HCT116 (cell line): ENCODE measurements around the gene TTC39C. TPM values are rescaled to one million over a fixed set of nuclear protein-coding genes. Genes with fewer than 3 reads are reported as not detected.

ENCODE experiments used
- ATAC-seq: fragments of 200-7000 bp; cut with Tn5 transposase; 2 replicates; pipeline ENCODE4 v1.9.1; 2020; ENCODE audit warnings: mild to moderate bottlenecking, moderate library complexity
- BruUV-seq: library from RNA; stranded (reverse); fragments of 400-500 nt; replicated peaks from 2 replicates; lab custom pipeline; 2021; lab: Mats Ljungman, UMichigan
- CTCF ChIA-PET: fragments of 300-600 bp; sonication (Branson Sonifier 250); formaldehyde crosslinking; loops from one replicate; lab custom pipeline; 2021; ENCODE audit warnings: antibody characterized with exemption; lab: Charles Lee
- POLR2A ChIA-PET: fragments of 300-600, 350-600 bp; sonication (Branson Sonifier 250); formaldehyde crosslinking; loops from one replicate; lab custom pipeline; 2021; ENCODE audit warnings: antibody characterized with exemption; lab: Charles Lee
- RAD21 ChIA-PET, 2 experiments: fragments of 300-600 bp; sonication (Branson Sonifier 250); formaldehyde crosslinking; loops; one replicate each; lab custom pipeline; 2023; ENCODE audit warnings: low total read pairs in 2 of 2; ENCODE audit not compliant: uncharacterized antibody in 2 of 2, unreplicated experiment in 2 of 2, low non-redundant PET in 1 of 2; lab: Charles Lee
- DNase-seq: peaks from one replicate; pipeline ENCODE4 v3.0.0-alpha.2; 2010; ENCODE audit warnings: low read depth, low spot score
- H2AFZ ChIP-seq: fragments of 200-600 bp; shearing (Covaris generic), sonication (generic); 2 replicates; pipeline ENCODE4 v1.6.1; 2017; ENCODE audit warnings: low read depth, mixed run types, mixed read lengths, antibody characterized with exemption, low read length; ENCODE audit not compliant: poor library complexity, severe bottlenecking
- H3K27ac ChIP-seq: 2 replicates; pipeline ENCODE4 v1.5.1; 2012; ENCODE audit warnings: low read depth, low read length
- H3K27me3 ChIP-seq: fragments of 200-600 bp; sonication (generic); 2 replicates; pipeline ENCODE4 v1.6.1; 2016; ENCODE audit warnings: mixed run types, low read length, mixed read lengths; ENCODE audit not compliant: insufficient read depth
- H3K36me3 ChIP-seq, 2 experiments: fragments of 200-500 bp in 1 of 2; fragments of 200-600 bp in 1 of 2; sonication (Bioruptor generic) in 1 of 2; sonication (generic) in 1 of 2; 2 replicates each; pipeline versions ENCODE4 v1.5.1 to v1.6.1; 2014 to 2016; ENCODE audit warnings: low read length in 2 of 2, inconsistent platforms in 1 of 2, mixed read lengths in 1 of 2, mixed run types in 1 of 2; ENCODE audit not compliant: insufficient read depth in 2 of 2, control insufficient read depth in 1 of 2
- H3K4me1 ChIP-seq, 2 experiments: fragments of 200-600 bp in 1 of 2; sonication (generic) in 1 of 2; 2 replicates each; pipeline versions ENCODE4 v1.5.1 to v1.6.1; 2012 to 2017; ENCODE audit warnings: low read length in 2 of 2, inconsistent platforms in 1 of 2, mild to moderate bottlenecking in 1 of 2, mixed read lengths in 1 of 2, mixed run types in 1 of 2, moderate library complexity in 1 of 2; ENCODE audit not compliant: insufficient read depth in 2 of 2, control insufficient read depth in 1 of 2
- H3K4me2 ChIP-seq: fragments of 200-600 bp; sonication (generic); 2 replicates; pipeline ENCODE4 v1.6.1; 2017; ENCODE audit warnings: mixed run types, low read length, mixed read lengths
- H3K4me3 ChIP-seq, 2 experiments: fragments of 200-600 bp in 1 of 2; sonication (generic) in 1 of 2; replicated peaks in 1 of 2; 2 replicates each; pipeline ENCODE4 v1.5.1; 2011 to 2016; ENCODE audit warnings: low read length in 2 of 2, control low read depth in 1 of 2, low read depth in 1 of 2, mild to moderate bottlenecking in 1 of 2, mixed read lengths in 1 of 2, mixed run types in 1 of 2
- H3K79me2 ChIP-seq: fragments of 200-600 bp; sonication (generic); 2 replicates; pipeline ENCODE4 v1.6.1; 2017; ENCODE audit warnings: mild to moderate bottlenecking, mixed run types, low read length, moderate library complexity, mixed read lengths; ENCODE audit not compliant: insufficient read depth
- H3K9ac ChIP-seq: fragments of 200-600 bp; sonication (generic); 2 replicates; pipeline ENCODE4 v1.6.1; 2016; ENCODE audit warnings: low read length, mixed read lengths
- H3K9me2 ChIP-seq: fragments of 200-600 bp; sonication (generic), shearing (Covaris generic); 2 replicates; pipeline ENCODE4 v1.6.1; 2017; ENCODE audit warnings: mixed run types, mild to moderate bottlenecking, moderate library complexity; ENCODE audit not compliant: insufficient read depth
- H3K9me3 ChIP-seq, 2 experiments: fragments of 200-500 bp in 1 of 2; fragments of 200-600 bp in 1 of 2; sonication (Bioruptor generic) in 1 of 2; sonication (generic) in 1 of 2; 2 replicates each; pipeline ENCODE4 v1.6.1; 2014 to 2017; ENCODE audit warnings: low read length in 2 of 2, mixed read lengths in 2 of 2, inconsistent platforms in 1 of 2, low read depth in 1 of 2, mild to moderate bottlenecking in 1 of 2, mixed run types in 1 of 2, moderate library complexity in 1 of 2; ENCODE audit not compliant: control insufficient read depth in 1 of 2, insufficient read depth in 1 of 2
- H4K20me1 ChIP-seq: fragments of 200-600 bp; sonication (generic), shearing (Covaris generic); 2 replicates; pipeline ENCODE4 v1.6.1; 2017; ENCODE audit warnings: mixed run types, mild to moderate bottlenecking, moderate library complexity; ENCODE audit not compliant: insufficient read depth
- EGR1 ChIP-seq: IDR thresholded peaks from 2 replicates; pipeline ENCODE4 v1.6.1; 2012; ENCODE audit warnings: low read depth
- EZH2 ChIP-seq: fragments of 200-600 bp; sonication (generic); IDR thresholded peaks from 2 replicates; pipeline ENCODE4 v1.6.1; 2017; ENCODE audit warnings: antibody characterized with exemption, mixed run types
- EZH2phosphoT487 ChIP-seq: fragments of 200-600 bp; IDR thresholded peaks from 2 replicates; pipeline ENCODE4 v1.6.1; 2018; ENCODE audit warnings: antibody characterized with exemption, borderline replicate concordance
- FOSL1 ChIP-seq: IDR thresholded peaks from 2 replicates; pipeline ENCODE4 v1.6.1; 2012; ENCODE audit warnings: low read depth
- POLR2A ChIP-seq: IDR thresholded peaks from 2 replicates; pipeline ENCODE4 v1.7.0; 2011; ENCODE audit warnings: borderline replicate concordance; ENCODE audit not compliant: insufficient read depth, insufficient read length; ENCODE audit errors: extremely low read depth
- POLR2AphosphoS5 ChIP-seq: IDR thresholded peaks from 2 replicates; pipeline ENCODE4 v1.6.1; 2011; ENCODE audit warnings: mild to moderate bottlenecking, low read depth, low read length, moderate library complexity
- REST ChIP-seq: IDR thresholded peaks from 2 replicates; pipeline ENCODE4 v1.6.1; 2012; ENCODE audit warnings: low read depth
- SP1 ChIP-seq: IDR thresholded peaks from 2 replicates; pipeline ENCODE4 v1.6.1; 2012; ENCODE audit warnings: low read depth
- YY1 ChIP-seq: IDR thresholded peaks from 2 replicates; pipeline ENCODE4 v1.6.1; 2011; ENCODE audit warnings: low read length, low read depth, moderate library complexity, mild to moderate bottlenecking; ENCODE audit not compliant: insufficient replicate concordance; ENCODE audit errors: extremely low read depth
- ZFX ChIP-seq: fragments of 450-650 bp; IDR thresholded peaks from 2 replicates; pipeline ENCODE4 v1.6.1; 2017
- ZNF274 ChIP-seq: fragments of 200-500 bp; sonication (Bioruptor generic); IDR thresholded peaks from 2 replicates; pipeline ENCODE4 v1.6.1; 2014; ENCODE audit warnings: mild to moderate bottlenecking, low read depth, low read length, inconsistent platforms
- intact Hi-C: fragments of 100-400 bp; cut with micrococcal nuclease; formaldehyde crosslinking; loops from 2 replicates; pipeline ENCODE4 v1.10.0; 2022
- total RNA-seq: library from RNA; stranded (reverse); gene quantifications from one replicate; pipeline ENCODE4 v1.2.1, GENCODE V29; 2021; ENCODE audit not compliant: unreplicated experiment
- TF ChIP-seq, protein P1 (sequence below): IDR thresholded peaks from 2 replicates; pipeline ENCODE4 v1.6.1; 2012
- TF ChIP-seq, protein P2 (sequence below): IDR thresholded peaks from 2 replicates; pipeline ENCODE4 v1.6.1; 2011; ENCODE audit warnings: mild to moderate bottlenecking, low read length, moderate library complexity; ENCODE audit not compliant: insufficient replicate concordance; ENCODE audit errors: extremely low read depth

Gene TTC39C
- total RNA-seq, 1 experiment from 2014 or later, result 24.8 TPM

- Histone ChIP-seq H3K9me2 (no peaks in the 10 kb centered on the region), H3K27ac (no peak overlapping the region), H4K20me1 (no peaks in the 10 kb centered on the region), H2AFZ (peak overlapping the region; percentile 88), H3K4me2 (no peak overlapping the region), H3K27me3 (no peaks in the 10 kb centered on the region), H3K79me2 (no peaks in the 10 kb centered on the region), H3K4me3 (no peak overlapping the region), H3K36me3 (no peaks in the 10 kb centered on the region), H3K9me3 (no peaks in the 10 kb centered on the region), H3K9ac (no peak overlapping the region), H3K4me1 (peaks cover 7 to 13% of the 10 kb centered on the region in 2 experiments; a peak in 3 of 4 replicates)
- CTCF ChIA-PET, result no interaction called here
- POLR2A ChIA-PET, result no interaction called here
- ATAC-seq, result no peak
- intact Hi-C loops, result no loop called here
- RAD21 ChIA-PET, result no interaction called here
- no peak for DNase-seq
- TF ChIP-seq POLR2A (no peak), YY1 (no peak), ZNF274 (no peak), EZH2 (no peak), FOSL1 (no peak), REST (no peak), POLR2AphosphoS5 (no peak), SP1 (no peak), EGR1 (no peak), EZH2phosphoT487 (no peak), ZFX (no peak)
- TF ChIP-seq, protein P1, sequence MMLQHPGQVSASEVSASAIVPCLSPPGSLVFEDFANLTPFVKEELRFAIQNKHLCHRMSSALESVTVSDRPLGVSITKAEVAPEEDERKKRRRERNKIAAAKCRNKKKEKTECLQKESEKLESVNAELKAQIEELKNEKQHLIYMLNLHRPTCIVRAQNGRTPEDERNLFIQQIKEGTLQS, result no peak
- TF ChIP-seq, protein P2, sequence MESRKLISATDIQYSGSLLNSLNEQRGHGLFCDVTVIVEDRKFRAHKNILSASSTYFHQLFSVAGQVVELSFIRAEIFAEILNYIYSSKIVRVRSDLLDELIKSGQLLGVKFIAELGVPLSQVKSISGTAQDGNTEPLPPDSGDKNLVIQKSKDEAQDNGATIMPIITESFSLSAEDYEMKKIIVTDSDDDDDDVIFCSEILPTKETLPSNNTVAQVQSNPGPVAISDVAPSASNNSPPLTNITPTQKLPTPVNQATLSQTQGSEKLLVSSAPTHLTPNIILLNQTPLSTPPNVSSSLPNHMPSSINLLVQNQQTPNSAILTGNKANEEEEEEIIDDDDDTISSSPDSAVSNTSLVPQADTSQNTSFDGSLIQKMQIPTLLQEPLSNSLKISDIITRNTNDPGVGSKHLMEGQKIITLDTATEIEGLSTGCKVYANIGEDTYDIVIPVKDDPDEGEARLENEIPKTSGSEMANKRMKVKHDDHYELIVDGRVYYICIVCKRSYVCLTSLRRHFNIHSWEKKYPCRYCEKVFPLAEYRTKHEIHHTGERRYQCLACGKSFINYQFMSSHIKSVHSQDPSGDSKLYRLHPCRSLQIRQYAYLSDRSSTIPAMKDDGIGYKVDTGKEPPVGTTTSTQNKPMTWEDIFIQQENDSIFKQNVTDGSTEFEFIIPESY, result no peak
- BruUV-seq, result no TSS peak
Observed at GRCh38 chr18:23995180-23995579, 19.4 kb upstream of the TTC39C start.
